ENCODE data around the gene MYL12A.

- TF ChIP-seq POLR2A (IDR thresholded peaks at IDR 0.05; ENCODE audit: low read depth, low read length) (no peak), POLR2AphosphoS5 (IDR thresholded peaks at IDR 0.05; ENCODE audit: low read depth, low read length) (no peak), SPI1 (IDR thresholded peaks at IDR 0.05; ENCODE audit: low read depth, low read length) (no peak), TAF1 (IDR thresholded peaks at IDR 0.05; ENCODE audit: low read depth, low read length) (no peak), PAX5 (IDR thresholded peaks at IDR 0.05; ENCODE audit: insufficient read depth, low read length, severe bottlenecking) (no peak)
Observed at GRCh38 chr18:3269241-3269913, 21.8 kb downstream of the MYL12A start.
